ENCODE results near the gene SCARB1. TPM values are rescaled to one million over a fixed set of nuclear protein-coding genes. Genes with fewer than 3 reads are reported as not detected.
A peak's percentile ranks its signal among the peaks of the same experiment; 100 is the strongest.

The SCARB1 gene
- total RNA-seq, 1 experiment from 2014 or later, result 106 TPM

GRCh38 chr12:124749725-124750124, 113.9 kb downstream of the SCARB1 start:
- no peak for TF ChIP-seq CTCF (IDR thresholded peaks at IDR 0.05; ENCODE audit: insufficient read depth in 1 of 2, low read depth in 1 of 2, low read length in 1 of 2, severe bottlenecking in 1 of 2, unreplicated experiment in 1 of 2)
- no peaks in the 10 kb centered on the region for H3K36me3 ChIP-seq (ENCODE audit: control insufficient read depth, insufficient read depth, low read length)
- no peaks in the 10 kb centered on the region for H3K27me3 Mint-ChIP-seq (ENCODE audit: insufficient read depth, unreplicated experiment)
- H3K4me1 Mint-ChIP-seq (ENCODE audit: low read depth, unreplicated experiment), result peaks cover 12% of the 10 kb centered on the region
- peaks cover 9% of the 10 kb centered on the region for H3K36me3 Mint-ChIP-seq (ENCODE audit: insufficient read depth, unreplicated experiment)
- DNase-seq, result no peak
- H3K27me3 ChIP-seq (replicated peaks; ENCODE audit: control insufficient read depth, insufficient read depth, low read length), result no peaks in the 10 kb centered on the region; the same call in 1 of the 2 replicates
- no peak overlapping the region for H3K27ac Mint-ChIP-seq (ENCODE audit: unreplicated experiment)
- no TSS peak for BruUV-seq (replicated peaks)
- intact Hi-C loops (cut with micrococcal nuclease; ENCODE audit: unreplicated experiment), result loop anchor here (5.0 kb wide), 1 partner anchor 182 kb away; the partner anchor contains the start of gene NCOR2
- ChIA-PET POLR2A (no interaction called here), CTCF (no interaction called here)
- H3K9me3 ChIP-seq, result no peaks in the 10 kb centered on the region
- H3K4me3 ChIP-seq (ENCODE audit: low read depth, low read length), result no peak overlapping the region
- no peak overlapping the region for H3K4me3 Mint-ChIP-seq (ENCODE audit: unreplicated experiment)
- no peaks in the 10 kb centered on the region for H3K9me3 Mint-ChIP-seq (ENCODE audit: unreplicated experiment)
- peaks cover 12% of the 10 kb centered on the region for H3K4me1 ChIP-seq

GRCh38 chr12:124747426-124748161, 116.1 kb downstream of the SCARB1 start:
- no TSS peak for BruUV-seq (replicated peaks)
- DNase-seq, result peak in 1 of 2 experiments; percentile 38
- peaks cover 9% of the 10 kb centered on the region for H3K36me3 Mint-ChIP-seq (ENCODE audit: insufficient read depth, unreplicated experiment)
- peaks cover 12% of the 10 kb centered on the region for H3K4me1 Mint-ChIP-seq (ENCODE audit: low read depth, unreplicated experiment)
- H3K27me3 Mint-ChIP-seq (ENCODE audit: insufficient read depth, unreplicated experiment), result no peaks in the 10 kb centered on the region
- no peak overlapping the region for H3K27ac Mint-ChIP-seq (ENCODE audit: unreplicated experiment)
- CTCF ChIA-PET, result no interaction called here
- peaks cover 12% of the 10 kb centered on the region for H3K4me1 ChIP-seq
- intact Hi-C loops (cut with micrococcal nuclease; ENCODE audit: unreplicated experiment), result no loop called here
- no peak overlapping the region for H3K4me3 ChIP-seq (ENCODE audit: low read depth, low read length)
- H3K36me3 ChIP-seq (ENCODE audit: control insufficient read depth, insufficient read depth, low read length), result no peaks in the 10 kb centered on the region
- H3K4me3 Mint-ChIP-seq (ENCODE audit: unreplicated experiment), result no peak overlapping the region
- H3K9me3 ChIP-seq, result no peaks in the 10 kb centered on the region
- POLR2A ChIA-PET, result no interaction called here
- no peaks in the 10 kb centered on the region for H3K9me3 Mint-ChIP-seq (ENCODE audit: unreplicated experiment)
- H3K27me3 ChIP-seq (replicated peaks; ENCODE audit: control insufficient read depth, insufficient read depth, low read length), result no peaks in the 10 kb centered on the region
- no peak for TF ChIP-seq CTCF (IDR thresholded peaks at IDR 0.05; ENCODE audit: insufficient read depth in 1 of 2, low read depth in 1 of 2, low read length in 1 of 2, severe bottlenecking in 1 of 2, unreplicated experiment in 1 of 2)

GRCh38 chr12:124746649-124747425, 116.8 kb downstream of the SCARB1 start:
- no TSS peak for BruUV-seq (replicated peaks)
- H3K4me3 ChIP-seq (ENCODE audit: low read depth, low read length), result no peak overlapping the region
- intact Hi-C loops (cut with micrococcal nuclease; ENCODE audit: unreplicated experiment), result loop anchor here (1.0 kb wide), 1 partner anchor 114 kb away; no protein-coding TSS in a partner anchor

More at GRCh38 chr12:124746649-124747425, 116.8 kb downstream of the SCARB1 start:
- no peak overlapping the region for H3K4me3 Mint-ChIP-seq (ENCODE audit: unreplicated experiment)
- Histone ChIP-seq H3K4me1 (peaks cover 12% of the 10 kb centered on the region), H3K9me3 (no peaks in the 10 kb centered on the region), H3K27me3 (replicated peaks; ENCODE audit: control insufficient read depth, insufficient read depth, low read length) (no peaks in the 10 kb centered on the region), H3K36me3 (ENCODE audit: control insufficient read depth, insufficient read depth, low read length) (no peaks in the 10 kb centered on the region)
- H3K36me3 Mint-ChIP-seq (ENCODE audit: insufficient read depth, unreplicated experiment), result peaks cover 9% of the 10 kb centered on the region
- no peaks in the 10 kb centered on the region for H3K27me3 Mint-ChIP-seq (ENCODE audit: insufficient read depth, unreplicated experiment)
- H3K9me3 Mint-ChIP-seq (ENCODE audit: unreplicated experiment), result no peaks in the 10 kb centered on the region
- TF ChIP-seq CTCF (IDR thresholded peaks at IDR 0.05; ENCODE audit: insufficient read depth in 1 of 2, low read depth in 1 of 2, low read length in 1 of 2, severe bottlenecking in 1 of 2, unreplicated experiment in 1 of 2), result no peak
- no peak for DNase-seq
- POLR2A ChIA-PET, result no interaction called here
- H3K4me1 Mint-ChIP-seq (ENCODE audit: low read depth, unreplicated experiment), result peaks cover 12% of the 10 kb centered on the region
- CTCF ChIA-PET, result interaction anchor here (1.1 kb wide), 1 partner anchor 17 kb away, joined by 4 read pairs; no protein-coding TSS in a partner anchor
- peak overlapping the region; percentile 43 for H3K27ac Mint-ChIP-seq (ENCODE audit: unreplicated experiment)
